HEK293 (cell line): ENCODE measurements around the gene ZNF350.

ENCODE experiments used
- CTCF ChIA-PET: fragments of 350-600 bp; formaldehyde crosslinking; extraction: SDS; loops from one replicate; lab custom pipeline; 2021; ENCODE audit warnings: antibody characterized with exemption; lab: Yijun Ruan, JAX
- POLR2A ChIA-PET: fragments of 300-600 bp; formaldehyde crosslinking; extraction: SDS; loops from one replicate; lab custom pipeline; 2020; ENCODE audit warnings: antibody characterized with exemption, inconsistent platforms; lab: Yijun Ruan, JAX
- H3K27ac ChIP-seq: fragments of 200-500 bp; sonication (Bioruptor generic); 2 replicates; pipeline ENCODE4 v1.5.1; 2014; ENCODE audit warnings: low read depth, low read length, control low read depth, inconsistent platforms; ENCODE audit errors: extremely low read depth
- H3K36me3 ChIP-seq, 2 experiments: fragments of 200-500 bp in 1 of 2; sonication (Bioruptor generic) in 1 of 2; 1 replicate in 1 of 2; 2 replicates in 1 of 2; pipeline ENCODE4 v1.5.1; 2014 to 2017; ENCODE audit warnings: inconsistent platforms in 2 of 2, low read length in 2 of 2; ENCODE audit not compliant: control insufficient read depth in 2 of 2, insufficient read depth in 1 of 2
- H3K4me1 ChIP-seq: fragments of 200-500 bp; sonication (Bioruptor generic); 2 replicates; pipeline ENCODE4 v1.5.1; 2014; ENCODE audit warnings: mild to moderate bottlenecking, low read length, inconsistent platforms; ENCODE audit not compliant: control insufficient read depth, insufficient read depth
- H3K4me3 ChIP-seq: 2 replicates; pipeline ENCODE4 v1.5.1; 2011; ENCODE audit warnings: low read depth, mild to moderate bottlenecking, control low read depth, low read length, moderate library complexity
- H3K9me3 ChIP-seq: fragments of 200-500 bp; sonication (Bioruptor generic); 2 replicates; pipeline ENCODE4 v1.5.1; 2014; ENCODE audit warnings: low read depth, low read length, inconsistent platforms; ENCODE audit not compliant: control insufficient read depth, insufficient read depth
- HOXA7 ChIP-seq: sonication (generic); formaldehyde crosslinking; IDR thresholded peaks from 2 replicates; pipeline ENCODE4 v1.8.1; 2022; ENCODE audit warnings: missing genetic modification reagents, borderline replicate concordance
- MYNN ChIP-seq: fragments of 450-650 bp; formaldehyde crosslinking; IDR thresholded peaks from 2 replicates; pipeline ENCODE4 v1.5.1; 2016; ENCODE audit warnings: missing biosample characterization, missing genetic modification characterization, borderline replicate concordance
- MZF1 ChIP-seq: fragments of 450-650 bp; formaldehyde crosslinking; IDR thresholded peaks from 2 replicates; pipeline ENCODE4 v1.5.1; 2017; ENCODE audit warnings: missing biosample characterization, missing genetic modification characterization, borderline replicate concordance
- PRDM1 ChIP-seq: fragments of 450-650 bp; formaldehyde crosslinking; IDR thresholded peaks from 2 replicates; pipeline ENCODE4; 2016; ENCODE audit warnings: missing biosample characterization, missing genetic modification characterization
- SETDB1 ChIP-seq: IDR thresholded peaks from one replicate; pipeline ENCODE4 v1.6.1; 2017; ENCODE audit warnings: mild to moderate bottlenecking, low read length, moderate library complexity, mixed read lengths; ENCODE audit not compliant: insufficient read length
- SP7 ChIP-seq: fragments of 450-650 bp; formaldehyde crosslinking; IDR thresholded peaks from 2 replicates; pipeline ENCODE4 v1.5.1; 2016; ENCODE audit warnings: missing biosample characterization, missing genetic modification characterization
- YY2 ChIP-seq: fragments of 450-650 bp; formaldehyde crosslinking; IDR thresholded peaks from 2 replicates; pipeline ENCODE4 v1.5.1; 2016; ENCODE audit warnings: missing biosample characterization, missing genetic modification characterization
- ZNF155 ChIP-seq: fragments of 450-650 bp; formaldehyde crosslinking; IDR thresholded peaks from 2 replicates; pipeline ENCODE4 v1.5.1; 2016; ENCODE audit warnings: missing biosample characterization, missing genetic modification characterization
- ZNF157 ChIP-seq: fragments of 450-650 bp; formaldehyde crosslinking; IDR thresholded peaks from 2 replicates; pipeline ENCODE4 v1.5.1; 2016; ENCODE audit warnings: missing biosample characterization, missing genetic modification characterization
- ZNF239 ChIP-seq: fragments of 450-650 bp; formaldehyde crosslinking; IDR thresholded peaks from 2 replicates; pipeline ENCODE4 v1.5.1; 2016; ENCODE audit warnings: missing biosample characterization, missing genetic modification characterization
- ZNF529 ChIP-seq: fragments of 450-650 bp; formaldehyde crosslinking; IDR thresholded peaks from 2 replicates; pipeline ENCODE4 v1.5.1; 2017; ENCODE audit warnings: missing genetic modification characterization, missing biosample characterization; ENCODE audit not compliant: insufficient replicate concordance
- ZNF548 ChIP-seq: fragments of 450-650 bp; formaldehyde crosslinking; IDR thresholded peaks from 2 replicates; pipeline ENCODE4 v1.5.1; 2016; ENCODE audit warnings: missing biosample characterization, missing genetic modification characterization
- ZNF561 ChIP-seq: fragments of 450-650 bp; IDR thresholded peaks from 2 replicates; pipeline ENCODE4 v1.5.1; 2018; ENCODE audit warnings: missing biosample characterization, missing genetic modification characterization, borderline replicate concordance
- ZNF585B ChIP-seq: fragments of 450-650 bp; formaldehyde crosslinking; IDR thresholded peaks from 2 replicates; pipeline ENCODE4 v1.5.1; 2016; ENCODE audit warnings: missing biosample characterization, missing genetic modification characterization
- ZNF610 ChIP-seq: fragments of 450-650 bp; formaldehyde crosslinking; IDR thresholded peaks from 2 replicates; pipeline ENCODE4 v1.5.1; 2016; ENCODE audit warnings: missing biosample characterization, missing genetic modification characterization, borderline replicate concordance
- ZNF629 ChIP-seq: fragments of 450-650 bp; formaldehyde crosslinking; IDR thresholded peaks from 2 replicates; pipeline ENCODE4 v1.5.1; 2017; ENCODE audit warnings: missing biosample characterization, missing genetic modification characterization
- ZNF654 ChIP-seq: fragments of 450-650 bp; formaldehyde crosslinking; IDR thresholded peaks from 2 replicates; pipeline ENCODE4 v1.5.1; 2016; ENCODE audit warnings: low read depth, missing biosample characterization, missing genetic modification characterization
- ZNF701 ChIP-seq: fragments of 450-650 bp; formaldehyde crosslinking; IDR thresholded peaks from 2 replicates; pipeline ENCODE4 v1.5.1; 2016; ENCODE audit warnings: missing biosample characterization, missing genetic modification characterization
- ZNF837 ChIP-seq: fragments of 450-650 bp; formaldehyde crosslinking; IDR thresholded peaks from 2 replicates; pipeline ENCODE4 v1.5.1; 2016; ENCODE audit warnings: missing biosample characterization, missing genetic modification characterization
- ZXDB ChIP-seq: fragments of 450-650 bp; formaldehyde crosslinking; IDR thresholded peaks from 2 replicates; pipeline ENCODE4 v1.5.1; 2016; ENCODE audit warnings: missing biosample characterization, missing genetic modification characterization
- TF ChIP-seq, protein P1 (sequence below): fragments of 450-650 bp; formaldehyde crosslinking; IDR thresholded peaks from 2 replicates; pipeline ENCODE4 v1.5.1; 2016; ENCODE audit warnings: missing biosample characterization, missing genetic modification characterization
- TF ChIP-seq, protein P2 (sequence below): fragments of 450-650 bp; formaldehyde crosslinking; IDR thresholded peaks from 2 replicates; pipeline ENCODE4 v1.5.1; 2016; ENCODE audit warnings: missing biosample characterization, missing genetic modification characterization
- TF ChIP-seq, protein P3 (sequence below): fragments of 450-650 bp; IDR thresholded peaks from 2 replicates; pipeline ENCODE4 v1.5.1; 2018; ENCODE audit warnings: missing biosample characterization, missing genetic modification characterization
- TF ChIP-seq, protein P4 (sequence below): fragments of 450-650 bp; formaldehyde crosslinking; IDR thresholded peaks from 2 replicates; pipeline ENCODE4 v1.5.1; 2016; ENCODE audit warnings: missing biosample characterization, missing genetic modification characterization, low read depth
- TF ChIP-seq, protein P5 (sequence below): fragments of 450-650 bp; formaldehyde crosslinking; IDR thresholded peaks from 2 replicates; pipeline ENCODE4 v1.5.1; 2016; ENCODE audit warnings: missing biosample characterization, missing genetic modification characterization
- TF ChIP-seq, protein P6 (sequence below): fragments of 450-650 bp; formaldehyde crosslinking; IDR thresholded peaks from 2 replicates; pipeline ENCODE4 v1.5.1; 2016; ENCODE audit warnings: missing biosample characterization, missing genetic modification characterization

The ZNF350 gene

DNA sequence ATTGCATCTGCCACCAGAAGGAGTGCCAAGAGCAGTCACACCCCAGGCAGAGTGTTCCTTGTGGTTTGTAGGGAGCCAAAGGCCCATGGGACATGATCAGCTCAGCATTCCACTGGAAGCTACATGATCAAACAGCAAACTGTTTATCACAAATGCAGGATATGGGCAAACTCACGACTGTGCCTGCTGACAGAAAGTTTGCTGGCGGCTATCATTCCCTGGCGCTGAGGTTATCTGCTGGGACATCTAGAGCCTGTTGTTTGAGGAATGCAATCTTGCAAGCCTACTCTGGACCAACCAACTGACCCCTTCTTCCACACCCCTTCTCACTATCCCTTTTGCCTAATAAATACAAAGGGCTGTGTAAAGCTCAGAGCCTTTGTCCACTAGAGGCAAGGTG, 67.0 kb downstream of the ZNF350 start (continued):
- TF ChIP-seq, protein P1, sequence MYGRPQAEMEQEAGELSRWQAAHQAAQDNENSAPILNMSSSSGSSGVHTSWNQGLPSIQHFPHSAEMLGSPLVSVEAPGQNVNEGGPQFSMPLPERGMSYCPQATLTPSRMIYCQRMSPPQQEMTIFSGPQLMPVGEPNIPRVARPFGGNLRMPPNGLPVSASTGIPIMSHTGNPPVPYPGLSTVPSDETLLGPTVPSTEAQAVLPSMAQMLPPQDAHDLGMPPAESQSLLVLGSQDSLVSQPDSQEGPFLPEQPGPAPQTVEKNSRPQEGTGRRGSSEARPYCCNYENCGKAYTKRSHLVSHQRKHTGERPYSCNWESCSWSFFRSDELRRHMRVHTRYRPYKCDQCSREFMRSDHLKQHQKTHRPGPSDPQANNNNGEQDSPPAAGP (tag by site-specific recombination): no peak
- TF ChIP-seq ZNF701: no peak
- no peak for TF ChIP-seq HOXA7 (CRISPR knock-in tag)
- no peak for TF ChIP-seq ZNF157
- no peak for TF ChIP-seq ZXDB
- TF ChIP-seq SP7 (tag by site-specific recombination): no peak
- TF ChIP-seq ZNF529 (tag by site-specific recombination): no peak
- no peak for TF ChIP-seq MZF1
- TF ChIP-seq ZNF610 (tag by site-specific recombination): no peak
- no peak for TF ChIP-seq YY2 (tag by site-specific recombination)
- TF ChIP-seq, protein P2, sequence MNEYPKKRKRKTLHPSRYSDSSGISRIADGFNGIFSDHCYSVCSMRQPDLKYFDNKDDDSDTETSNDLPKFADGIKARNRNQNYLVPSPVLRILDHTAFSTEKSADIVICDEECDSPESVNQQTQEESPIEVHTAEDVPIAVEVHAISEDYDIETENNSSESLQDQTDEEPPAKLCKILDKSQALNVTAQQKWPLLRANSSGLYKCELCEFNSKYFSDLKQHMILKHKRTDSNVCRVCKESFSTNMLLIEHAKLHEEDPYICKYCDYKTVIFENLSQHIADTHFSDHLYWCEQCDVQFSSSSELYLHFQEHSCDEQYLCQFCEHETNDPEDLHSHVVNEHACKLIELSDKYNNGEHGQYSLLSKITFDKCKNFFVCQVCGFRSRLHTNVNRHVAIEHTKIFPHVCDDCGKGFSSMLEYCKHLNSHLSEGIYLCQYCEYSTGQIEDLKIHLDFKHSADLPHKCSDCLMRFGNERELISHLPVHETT (tag by site-specific recombination): no peak
- no peak for TF ChIP-seq ZNF561 (tag by site-specific recombination)

DNA sequence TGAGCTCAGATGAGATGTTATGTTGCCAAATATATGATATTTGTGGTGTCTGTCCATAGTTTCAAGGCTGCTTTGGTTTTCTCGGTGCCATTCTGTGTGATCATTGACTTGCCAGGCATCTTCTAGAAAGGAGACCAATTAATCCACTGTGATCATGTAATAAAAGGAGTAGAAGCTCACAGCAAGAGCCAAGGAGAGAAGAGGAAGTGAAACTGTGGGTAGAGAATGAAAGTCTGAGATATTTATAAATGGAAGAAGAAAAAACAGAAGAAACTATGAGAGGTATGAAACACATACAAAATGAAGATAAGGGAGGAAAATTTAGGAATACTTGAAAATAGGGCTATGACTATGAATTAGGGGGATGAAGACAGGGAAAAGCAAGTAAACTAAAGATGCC, 70.5 kb downstream of the ZNF350 start:
- Histone ChIP-seq H3K9me3 (no peaks in the 10 kb centered on the region), H3K4me1 (no peaks in the 10 kb centered on the region), H3K27ac (no peak overlapping the region), H3K4me3 (no peak overlapping the region), H3K36me3 (no peaks in the 10 kb centered on the region)
- ChIA-PET POLR2A (no interaction called here), CTCF (interaction anchor here (0.6 kb wide), 1 partner anchor 321 kb away, joined by 3 read pairs; no protein-coding TSS in a partner anchor)
- TF ChIP-seq ZNF585B (tag by site-specific recombination): no peak
- no peak for TF ChIP-seq SETDB1
- no peak for TF ChIP-seq ZNF629 (tag by site-specific recombination)
- TF ChIP-seq, protein P3, sequence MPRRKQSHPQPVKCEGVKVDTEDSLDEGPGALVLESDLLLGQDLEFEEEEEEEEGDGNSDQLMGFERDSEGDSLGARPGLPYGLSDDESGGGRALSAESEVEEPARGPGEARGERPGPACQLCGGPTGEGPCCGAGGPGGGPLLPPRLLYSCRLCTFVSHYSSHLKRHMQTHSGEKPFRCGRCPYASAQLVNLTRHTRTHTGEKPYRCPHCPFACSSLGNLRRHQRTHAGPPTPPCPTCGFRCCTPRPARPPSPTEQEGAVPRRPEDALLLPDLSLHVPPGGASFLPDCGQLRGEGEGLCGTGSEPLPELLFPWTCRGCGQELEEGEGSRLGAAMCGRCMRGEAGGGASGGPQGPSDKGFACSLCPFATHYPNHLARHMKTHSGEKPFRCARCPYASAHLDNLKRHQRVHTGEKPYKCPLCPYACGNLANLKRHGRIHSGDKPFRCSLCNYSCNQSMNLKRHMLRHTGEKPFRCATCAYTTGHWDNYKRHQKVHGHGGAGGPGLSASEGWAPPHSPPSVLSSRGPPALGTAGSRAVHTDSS: no peak
- no peak for TF ChIP-seq ZNF239
- no peak for TF ChIP-seq ZNF548
- TF ChIP-seq, protein P4, sequence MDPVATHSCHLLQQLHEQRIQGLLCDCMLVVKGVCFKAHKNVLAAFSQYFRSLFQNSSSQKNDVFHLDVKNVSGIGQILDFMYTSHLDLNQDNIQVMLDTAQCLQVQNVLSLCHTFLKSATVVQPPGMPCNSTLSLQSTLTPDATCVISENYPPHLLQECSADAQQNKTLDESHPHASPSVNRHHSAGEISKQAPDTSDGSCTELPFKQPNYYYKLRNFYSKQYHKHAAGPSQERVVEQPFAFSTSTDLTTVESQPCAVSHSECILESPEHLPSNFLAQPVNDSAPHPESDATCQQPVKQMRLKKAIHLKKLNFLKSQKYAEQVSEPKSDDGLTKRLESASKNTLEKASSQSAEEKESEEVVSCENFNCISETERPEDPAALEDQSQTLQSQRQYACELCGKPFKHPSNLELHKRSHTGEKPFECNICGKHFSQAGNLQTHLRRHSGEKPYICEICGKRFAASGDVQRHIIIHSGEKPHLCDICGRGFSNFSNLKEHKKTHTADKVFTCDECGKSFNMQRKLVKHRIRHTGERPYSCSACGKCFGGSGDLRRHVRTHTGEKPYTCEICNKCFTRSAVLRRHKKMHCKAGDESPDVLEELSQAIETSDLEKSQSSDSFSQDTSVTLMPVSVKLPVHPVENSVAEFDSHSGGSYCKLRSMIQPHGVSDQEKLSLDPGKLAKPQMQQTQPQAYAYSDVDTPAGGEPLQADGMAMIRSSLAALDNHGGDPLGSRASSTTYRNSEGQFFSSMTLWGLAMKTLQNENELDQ (tag by site-specific recombination): no peak
- no peak for TF ChIP-seq ZNF654 (tag by site-specific recombination)
- TF ChIP-seq, protein P5, sequence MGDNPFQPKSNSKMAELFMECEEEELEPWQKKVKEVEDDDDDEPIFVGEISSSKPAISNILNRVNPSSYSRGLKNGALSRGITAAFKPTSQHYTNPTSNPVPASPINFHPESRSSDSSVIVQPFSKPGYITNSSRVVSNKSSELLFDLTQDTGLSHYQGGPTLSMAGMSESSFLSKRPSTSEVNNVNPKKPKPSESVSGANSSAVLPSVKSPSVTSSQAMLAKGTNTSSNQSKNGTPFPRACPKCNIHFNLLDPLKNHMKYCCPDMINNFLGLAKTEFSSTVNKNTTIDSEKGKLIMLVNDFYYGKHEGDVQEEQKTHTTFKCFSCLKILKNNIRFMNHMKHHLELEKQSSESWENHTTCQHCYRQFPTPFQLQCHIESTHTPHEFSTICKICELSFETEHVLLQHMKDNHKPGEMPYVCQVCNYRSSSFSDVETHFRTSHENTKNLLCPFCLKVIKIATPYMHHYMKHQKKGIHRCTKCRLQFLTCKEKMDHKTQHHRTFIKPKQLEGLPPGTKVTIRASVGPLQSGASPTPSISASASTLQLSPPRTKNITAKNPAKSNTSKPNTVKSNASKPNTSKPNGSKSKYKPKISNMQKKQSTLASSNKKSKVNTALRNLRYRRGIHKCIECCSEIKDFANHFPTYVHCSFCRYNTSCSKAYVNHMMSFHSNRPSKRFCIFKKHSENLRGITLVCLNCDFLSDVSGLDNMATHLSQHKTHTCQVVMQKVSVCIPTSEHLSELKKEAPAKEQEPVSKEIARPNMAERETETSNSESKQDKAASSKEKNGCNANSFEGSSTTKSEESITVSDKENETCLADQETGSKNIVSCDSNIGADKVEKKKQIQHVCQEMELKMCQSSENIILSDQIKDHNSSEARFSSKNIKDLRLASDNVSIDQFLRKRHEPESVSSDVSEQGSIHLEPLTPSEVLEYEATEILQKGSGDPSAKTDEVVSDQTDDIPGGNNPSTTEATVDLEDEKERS (tag by site-specific recombination): no peak
- no peak for TF ChIP-seq ZNF155 (tag by site-specific recombination)
- no peak for TF ChIP-seq MYNN (tag by site-specific recombination)
- no peak for TF ChIP-seq ZNF837 (tag by site-specific recombination)
- TF ChIP-seq PRDM1 (tag by site-specific recombination): no peak
- TF ChIP-seq, protein P6, sequence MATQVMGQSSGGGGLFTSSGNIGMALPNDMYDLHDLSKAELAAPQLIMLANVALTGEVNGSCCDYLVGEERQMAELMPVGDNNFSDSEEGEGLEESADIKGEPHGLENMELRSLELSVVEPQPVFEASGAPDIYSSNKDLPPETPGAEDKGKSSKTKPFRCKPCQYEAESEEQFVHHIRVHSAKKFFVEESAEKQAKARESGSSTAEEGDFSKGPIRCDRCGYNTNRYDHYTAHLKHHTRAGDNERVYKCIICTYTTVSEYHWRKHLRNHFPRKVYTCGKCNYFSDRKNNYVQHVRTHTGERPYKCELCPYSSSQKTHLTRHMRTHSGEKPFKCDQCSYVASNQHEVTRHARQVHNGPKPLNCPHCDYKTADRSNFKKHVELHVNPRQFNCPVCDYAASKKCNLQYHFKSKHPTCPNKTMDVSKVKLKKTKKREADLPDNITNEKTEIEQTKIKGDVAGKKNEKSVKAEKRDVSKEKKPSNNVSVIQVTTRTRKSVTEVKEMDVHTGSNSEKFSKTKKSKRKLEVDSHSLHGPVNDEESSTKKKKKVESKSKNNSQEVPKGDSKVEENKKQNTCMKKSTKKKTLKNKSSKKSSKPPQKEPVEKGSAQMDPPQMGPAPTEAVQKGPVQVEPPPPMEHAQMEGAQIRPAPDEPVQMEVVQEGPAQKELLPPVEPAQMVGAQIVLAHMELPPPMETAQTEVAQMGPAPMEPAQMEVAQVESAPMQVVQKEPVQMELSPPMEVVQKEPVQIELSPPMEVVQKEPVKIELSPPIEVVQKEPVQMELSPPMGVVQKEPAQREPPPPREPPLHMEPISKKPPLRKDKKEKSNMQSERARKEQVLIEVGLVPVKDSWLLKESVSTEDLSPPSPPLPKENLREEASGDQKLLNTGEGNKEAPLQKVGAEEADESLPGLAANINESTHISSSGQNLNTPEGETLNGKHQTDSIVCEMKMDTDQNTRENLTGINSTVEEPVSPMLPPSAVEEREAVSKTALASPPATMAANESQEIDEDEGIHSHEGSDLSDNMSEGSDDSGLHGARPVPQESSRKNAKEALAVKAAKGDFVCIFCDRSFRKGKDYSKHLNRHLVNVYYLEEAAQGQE (tag by site-specific recombination): no peak
- no peak for TF ChIP-seq SP7 (tag by site-specific recombination)
